NCI-H774 (cell line): Measurements from ENCODE around the gene ANKRD45.
"Not testable (repeated sequence)": the region's sequence is repeated elsewhere in the genome, so short reads cannot be mapped to it uniquely, and the experiment has no call there.

Source experiments
- DNase-seq: peaks from one replicate; lab custom pipeline; 2025; lab: John Stamatoyannopoulos, UW

The ANKRD45 gene

GRCh38 chr1:173669491-173669941 is at the start of gene ANKRD45:
Gene ANKRD45 (minus strand): TSS chr1:173669851. CDS start chr1:173659418, 10,433 bp downstream.
- no peak for DNase-seq

DNA sequence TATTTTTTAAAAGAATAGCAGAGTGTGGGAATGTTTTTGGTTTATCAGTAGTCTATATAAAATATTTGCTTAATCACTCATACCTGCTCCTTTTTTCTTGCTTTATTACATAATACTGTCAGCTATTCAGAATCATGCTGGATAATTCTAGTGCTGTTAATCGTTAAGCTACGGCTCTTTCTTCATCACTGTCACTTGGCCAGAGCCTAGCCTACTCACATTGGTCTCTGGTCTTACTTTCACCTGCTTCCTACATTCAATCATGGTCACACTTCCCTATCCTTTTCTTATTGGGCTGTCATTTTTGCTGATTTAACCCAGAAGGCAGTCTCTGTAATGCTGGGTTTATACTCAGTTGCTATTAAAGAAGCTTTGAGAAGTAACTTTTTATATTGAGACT is 47.6 kb upstream of the ANKRD45 start:
- no peak for DNase-seq

DNA sequence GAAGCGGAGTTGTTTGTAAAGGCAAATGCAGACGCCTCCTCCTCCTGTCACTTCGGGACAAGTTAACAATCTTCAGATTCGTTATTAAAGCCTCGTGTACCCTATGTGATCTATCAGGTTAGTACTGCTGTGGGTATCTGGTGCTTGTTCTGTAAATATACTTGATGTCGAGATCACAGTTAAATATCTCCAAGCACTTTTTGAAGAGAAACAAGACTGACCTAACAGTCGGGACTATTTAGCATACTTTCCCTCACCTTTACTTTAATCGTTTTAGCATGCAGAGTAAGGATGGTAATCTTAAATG is 45.8 kb upstream of the ANKRD45 start:
- DNase-seq = no peak

GRCh38 chr1:173714759-173715537 is 45.3 kb upstream of the ANKRD45 start, which contains the start of gene KLHL20:
Gene KLHL20 (plus strand): TSS chr1:173714981. CDS start chr1:173716044, 1,063 bp downstream.
- DNase-seq = peak; percentile 90

- DNase-seq = no peak
These were observed 44.7 kb upstream of the ANKRD45 start for GRCh38 chr1:173714441-173714758.

- DNase-seq = no peak
These were observed 39.1 kb upstream of the ANKRD45 start for GRCh38 chr1:173708787-173709186.

DNA sequence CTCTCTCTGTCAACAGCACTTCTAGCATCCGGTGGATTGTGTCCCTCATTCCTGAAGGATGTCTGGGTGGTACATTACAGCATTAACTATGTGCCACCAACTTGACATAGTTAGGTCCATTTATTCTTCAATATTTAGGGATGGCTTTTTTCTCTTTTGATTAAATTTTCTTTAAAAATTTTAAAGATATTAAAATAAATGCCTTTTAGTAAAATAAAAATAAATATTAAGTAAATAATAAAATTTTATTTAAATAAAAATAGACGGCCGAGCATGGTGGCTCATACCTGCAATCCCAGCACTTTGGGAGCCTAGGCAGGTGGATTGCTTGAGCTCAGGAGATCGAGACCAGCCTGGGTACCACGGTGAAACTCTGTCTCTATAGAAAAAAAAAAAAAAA is 35.5 kb upstream of the ANKRD45 start:
- DNase-seq = no peak

- DNase-seq = no peak
These were observed 33.1 kb upstream of the ANKRD45 start for GRCh38 chr1:173702736-173703135.

GRCh38 chr1:173701299-173701698 is 31.6 kb upstream of the ANKRD45 start:
- DNase-seq = not testable (repeated sequence)

DNA sequence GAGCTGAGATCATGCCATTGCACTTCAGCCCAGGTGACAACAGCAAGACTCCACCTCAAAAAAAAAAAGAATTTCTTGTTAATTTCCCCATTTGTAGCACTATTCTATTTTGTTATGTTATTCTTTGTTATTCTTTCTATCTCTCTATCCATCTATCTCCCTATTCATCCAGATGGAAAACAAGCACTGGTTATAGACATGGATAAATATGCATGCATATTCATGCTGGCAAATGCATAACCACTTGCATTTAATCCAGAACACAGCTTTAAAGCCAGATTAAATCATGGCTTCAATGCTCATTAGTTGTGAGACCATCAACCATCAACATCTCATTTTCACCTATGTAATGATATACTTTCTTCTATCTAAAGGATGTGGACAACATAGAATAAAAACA is 23.6 kb upstream of the ANKRD45 start:
- DNase-seq = no peak

DNA sequence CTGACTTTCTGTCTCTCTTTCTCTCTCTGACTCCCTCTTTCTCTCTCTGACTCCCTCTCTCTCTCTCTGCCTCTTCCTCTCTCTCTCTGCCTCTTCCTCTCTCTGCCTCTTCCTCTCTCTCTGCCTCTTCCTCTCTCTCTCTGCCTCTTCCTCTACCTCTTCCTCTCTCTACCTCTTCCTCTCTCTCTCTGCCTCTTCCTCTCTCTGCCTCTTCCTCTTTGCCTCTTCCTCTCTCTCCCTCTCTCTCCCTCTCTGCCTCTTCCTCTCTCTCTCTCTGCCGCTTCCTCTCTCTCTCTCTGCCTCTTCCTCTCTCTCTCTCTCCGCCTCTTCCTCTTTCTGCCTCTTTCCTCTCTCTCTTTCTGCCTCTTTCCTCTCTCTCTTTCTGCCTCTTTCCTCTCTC is 18.6 kb upstream of the ANKRD45 start:
- no peak for DNase-seq

GRCh38 chr1:173685121-173685520 is 15.5 kb upstream of the ANKRD45 start:
- not testable (repeated sequence) for DNase-seq

DNA sequence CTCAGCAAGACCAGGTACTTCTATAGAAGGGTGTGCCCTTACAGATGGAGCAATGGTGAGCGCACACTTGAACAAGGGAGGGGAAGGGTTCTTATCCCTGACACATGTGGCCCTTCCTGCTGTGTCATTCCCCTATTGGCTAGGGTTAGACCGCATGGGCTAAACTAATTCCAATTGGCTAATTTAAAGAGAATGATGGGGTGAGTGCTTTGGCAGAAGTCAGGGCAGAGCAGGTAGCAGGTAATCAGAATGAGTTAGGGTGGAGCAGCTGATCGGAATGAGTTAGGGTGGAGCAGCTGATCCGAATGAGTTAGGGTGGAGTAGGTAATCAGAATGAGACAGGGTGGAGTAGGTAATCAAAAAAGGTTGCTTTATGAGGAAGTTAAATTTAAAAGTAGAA is 14.2 kb upstream of the ANKRD45 start:
- DNase-seq = not testable (repeated sequence)

GRCh38 chr1:173682184-173682583 is 12.5 kb upstream of the ANKRD45 start:
- DNase-seq = no peak

DNA sequence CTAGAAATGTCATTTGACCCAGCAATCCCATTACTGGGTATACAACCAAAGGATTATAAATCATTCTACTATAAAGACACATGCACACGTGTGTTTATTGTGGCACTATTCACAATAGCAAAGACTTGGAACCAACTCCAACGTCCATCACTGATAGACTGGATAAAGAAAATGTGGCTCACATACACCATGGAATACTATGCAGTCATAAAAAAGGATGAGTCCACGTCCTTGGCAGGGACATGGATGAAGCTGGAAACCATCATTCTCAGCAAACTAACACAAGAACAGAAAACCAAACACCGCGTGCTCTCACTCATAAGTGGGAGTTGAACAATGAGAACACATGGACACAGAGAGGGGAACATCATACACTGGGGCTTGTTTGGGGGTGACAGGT is 10.5 kb upstream of the ANKRD45 start:
- DNase-seq = not testable (repeated sequence)

DNA sequence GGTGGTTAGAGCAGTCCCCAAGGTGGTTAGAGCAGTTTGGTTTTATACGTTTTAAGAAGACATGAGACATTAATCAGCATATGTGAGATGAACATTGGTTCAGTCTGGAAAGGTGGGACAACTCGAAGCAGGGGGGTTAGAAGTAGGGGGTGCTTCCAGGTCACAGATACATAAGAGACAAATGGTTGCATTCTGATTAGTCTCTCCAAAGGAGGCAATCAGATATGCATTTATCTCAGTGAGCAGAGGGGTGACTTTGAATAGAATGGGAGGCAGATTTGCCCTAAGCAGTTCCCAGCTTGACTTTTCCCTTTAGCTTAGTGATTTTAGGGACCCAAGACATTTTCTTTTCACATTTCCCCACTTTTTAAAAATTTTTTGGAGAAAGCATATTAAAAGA is 4.8 kb upstream of the ANKRD45 start:
- DNase-seq = not testable (repeated sequence)

- no peak for DNase-seq
These were observed 3.0 kb downstream of the ANKRD45 start for GRCh38 chr1:173666646-173667045.

GRCh38 chr1:173663159-173663558 is 6.5 kb downstream of the ANKRD45 start:
- no peak for DNase-seq

GRCh38 chr1:173661763-173662162 is 7.9 kb downstream of the ANKRD45 start:
- DNase-seq = no peak

- DNase-seq = no peak
These were observed 8.4 kb downstream of the ANKRD45 start for GRCh38 chr1:173661271-173661670.

GRCh38 chr1:173660306-173660705 is 9.3 kb downstream of the ANKRD45 start:
- DNase-seq = no peak

GRCh38 chr1:173648880-173649605 is 20.6 kb downstream of the ANKRD45 start:
- DNase-seq = no peak

- DNase-seq = no peak
These were observed 23.0 kb downstream of the ANKRD45 start for GRCh38 chr1:173646656-173647055.
